Measurements from ENCODE around the gene TNIP1. TPM values are rescaled to one million over a fixed set of nuclear protein-coding genes. Genes with fewer than 3 reads are reported as not detected.

TNIP1 gene
- total and polyA plus RNA-seq, 12 donors, result 36.6 to 129 (median 93.2) TPM

GRCh38 chr5:151051931-151052608 is 28.8 kb downstream of the TNIP1 start:
- 64 to 75% (median 69%) methylated on average over 5 to 10 of the region's 10 CpGs for WGBS, 4 donors
- no peak for DNase-seq
- H3K36me3 ChIP-seq (replicated peaks in 1 of 2), result peaks cover 0 to 47% of the 10 kb centered on the region in 2 donors
- H3K4me1 ChIP-seq (replicated peaks in 1 of 2), result peaks cover 0 to 7% of the 10 kb centered on the region in 2 donors
- no peaks in the 10 kb centered on the region for H3K27me3 ChIP-seq
- H3K27ac ChIP-seq, result peak overlapping the region in 1 of 5 donors; percentile 29
- TF ChIP-seq POLR2A (IDR thresholded peaks at IDR 0.05), result no peak
- TF ChIP-seq CTCF (IDR thresholded peaks at IDR 0.05), result no peak
- H3K9me3 ChIP-seq (replicated peaks in 1 of 3), result no peaks in the 10 kb centered on the region
- H3K4me3 ChIP-seq, result no peak overlapping the region
- intact Hi-C loops (cut with DNase I), result loop anchor here (2.0 to 5.0 kb wide), 3 partner anchors 65 to 110 kb away; no protein-coding TSS in a partner anchor

DNA sequence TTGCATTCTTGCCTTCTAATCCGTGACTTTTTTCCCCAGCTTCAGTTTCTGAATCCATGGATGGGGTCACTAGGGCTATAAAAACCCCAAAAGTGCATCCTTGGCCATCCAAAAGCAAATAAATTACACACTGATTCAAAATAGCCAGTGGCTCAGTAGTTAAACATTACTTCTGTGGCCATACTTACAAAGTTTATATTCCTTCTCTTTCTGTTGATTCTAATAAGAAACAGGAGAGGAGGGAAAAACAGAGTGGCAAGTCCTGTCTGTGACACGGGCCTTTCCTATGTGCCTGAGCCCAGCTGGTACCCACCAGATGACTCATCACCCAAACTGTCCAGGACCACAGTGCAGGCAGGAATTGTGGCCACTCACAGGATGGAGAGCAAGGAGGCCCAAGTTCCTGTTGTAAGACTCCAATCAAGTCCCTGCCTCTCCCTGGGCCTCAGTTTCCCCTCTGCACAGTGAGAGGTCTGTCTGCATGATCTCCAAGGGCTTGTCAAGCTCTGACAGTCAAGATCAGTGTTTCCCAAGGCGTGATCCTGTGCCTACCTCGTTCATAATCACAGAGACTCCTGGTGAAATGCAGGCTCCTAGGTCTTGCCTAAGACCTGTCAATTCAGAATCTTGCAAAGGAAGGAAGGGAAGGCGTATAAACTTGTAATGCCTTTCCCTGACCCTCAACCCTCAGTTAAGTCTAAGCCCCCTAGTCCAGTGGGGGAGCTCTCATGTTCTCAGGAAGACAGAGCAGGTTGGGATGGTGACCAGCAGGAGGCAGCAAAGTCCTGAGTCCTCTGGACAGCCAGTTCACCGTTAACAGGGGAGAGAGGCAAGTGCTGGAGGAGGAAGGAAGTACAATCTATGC is 29.5 kb downstream of the TNIP1 start:
- H3K9me3 ChIP-seq (replicated peaks in 1 of 3), result no peaks in the 10 kb centered on the region
- DNase-seq, result peak; percentile 81 to 94 (median 87)
- intact Hi-C loops (cut with DNase I), result loop anchor here (5.0 kb wide), 2 partner anchors 66 to 111 kb away; no protein-coding TSS in a partner anchor
- no peaks in the 10 kb centered on the region for H3K27me3 ChIP-seq
- H3K27ac ChIP-seq, result peak overlapping the region in 1 of 5 donors; percentile 33
- TF ChIP-seq POLR2A (IDR thresholded peaks at IDR 0.05) (no peak), CTCF (IDR thresholded peaks at IDR 0.05) (peak; percentile 72 to 97 (median 91))
- H3K4me3 ChIP-seq, result no peak overlapping the region
- 52 to 75% (median 61%) methylated on average over 6 of the region's 6 CpGs for WGBS, 4 donors
- H3K4me1 ChIP-seq (replicated peaks in 1 of 2), result peaks cover 0 to 7% of the 10 kb centered on the region in 2 donors
- peaks cover 0 to 45% of the 10 kb centered on the region in 2 donors for H3K36me3 ChIP-seq (replicated peaks in 1 of 2)

GRCh38 chr5:151048526-151048925 is 32.3 kb downstream of the TNIP1 start:
- Histone ChIP-seq H3K9me3 (replicated peaks in 1 of 3) (no peaks in the 10 kb centered on the region), H3K27me3 (no peaks in the 10 kb centered on the region), H3K27ac (no peak overlapping the region), H3K4me3 (no peak overlapping the region), H3K4me1 (replicated peaks in 1 of 2) (peaks cover 0 to 7% of the 10 kb centered on the region in 2 donors), H3K36me3 (replicated peaks in 1 of 2) (peaks cover 0 to 67% of the 10 kb centered on the region in 2 donors)
- 64 to 69% (median 66%) methylated on average over 7 of the region's 7 CpGs for WGBS, 4 donors
- TF ChIP-seq POLR2A (IDR thresholded peaks at IDR 0.05) (no peak), CTCF (IDR thresholded peaks at IDR 0.05) (peak in 4 of 6 experiments; percentile 16 to 37 (median 22))
- intact Hi-C loops (cut with DNase I), result loop anchor here (5.0 kb wide), 2 partner anchors 41 to 46 kb away; no protein-coding TSS in a partner anchor
- DNase-seq, result no peak

Measured in adrenal gland (tissue), 12 donors.